Stimulated activated CD8-positive, alpha-beta memory T cell treated with anti-CD3 and anti-CD28 coated beads, Interleukin-12 subunit alpha, Interleukin-12 subunit beta, amount 100 ng/mL, for 24 hours (primary cell): ENCODE measurements around the gene STEAP1.
"Not testable (repeated sequence)": the region's sequence is repeated elsewhere in the genome, so short reads cannot be mapped to it uniquely, and the experiment has no call there.

ENCODE experiments used
- DNase-seq: peaks from one replicate; pipeline ENCODE4 v3.0.0-alpha.2; 2020; ENCODE audit errors: extremely low read depth

The STEAP1 gene

DNA sequence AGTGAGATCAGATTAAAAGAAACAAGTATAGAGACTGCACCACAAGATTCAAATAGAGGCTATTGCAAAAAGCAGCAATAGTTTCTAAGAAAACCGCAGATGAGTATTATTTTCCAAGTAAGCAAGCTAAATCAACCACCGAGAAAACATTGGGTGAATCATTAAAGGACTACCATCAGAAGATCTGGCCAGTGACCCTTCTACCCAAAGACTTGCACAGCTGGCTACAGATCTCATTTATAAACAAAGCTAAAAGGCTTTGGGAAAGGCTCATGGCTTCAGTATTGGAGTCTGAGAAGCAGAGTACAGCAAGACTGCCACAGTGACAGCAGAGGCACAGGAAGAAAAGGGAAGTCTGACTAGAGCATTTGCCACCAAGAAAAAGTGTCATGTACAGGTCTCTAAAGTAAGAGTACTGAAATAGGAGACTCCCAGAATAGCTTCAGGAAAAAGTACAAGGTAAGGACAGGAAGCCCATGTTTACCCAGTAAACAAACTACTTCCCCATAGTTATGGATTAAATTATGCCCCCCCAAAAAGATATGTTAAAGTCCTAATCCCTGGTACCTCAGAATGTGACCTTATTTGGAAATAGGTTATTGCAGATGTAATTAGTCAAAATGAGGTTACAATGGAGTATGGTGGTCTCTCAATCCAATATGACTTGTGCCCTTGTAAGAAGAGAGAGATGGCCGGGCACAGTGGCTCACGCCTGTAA is 19.0 kb downstream of the STEAP1 start:
- DNase-seq: no peak

GRCh38 chr7:90175667-90176066 is 21.4 kb downstream of the STEAP1 start:
- DNase-seq: no peak

DNA sequence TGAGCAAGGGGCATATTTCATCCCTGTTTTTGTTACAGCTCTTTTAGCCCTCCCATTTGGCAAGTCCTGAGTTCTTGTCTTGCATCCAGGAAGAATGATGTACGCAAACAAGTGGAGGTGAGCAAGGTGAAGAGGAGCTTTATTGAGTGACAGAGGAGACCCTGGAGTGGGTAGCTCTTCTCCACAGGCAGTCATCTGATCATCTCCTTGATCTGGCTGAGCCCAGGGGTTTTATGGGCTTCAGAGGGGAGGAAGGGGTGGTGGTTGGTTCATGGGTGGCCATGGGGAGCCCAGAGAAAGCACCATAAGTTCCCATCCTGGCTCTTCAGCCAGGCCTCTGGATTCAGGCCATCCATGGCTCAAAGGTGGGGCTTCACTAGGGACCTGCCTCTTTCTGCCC is 21.9 kb downstream of the STEAP1 start:
- DNase-seq: no peak

DNA sequence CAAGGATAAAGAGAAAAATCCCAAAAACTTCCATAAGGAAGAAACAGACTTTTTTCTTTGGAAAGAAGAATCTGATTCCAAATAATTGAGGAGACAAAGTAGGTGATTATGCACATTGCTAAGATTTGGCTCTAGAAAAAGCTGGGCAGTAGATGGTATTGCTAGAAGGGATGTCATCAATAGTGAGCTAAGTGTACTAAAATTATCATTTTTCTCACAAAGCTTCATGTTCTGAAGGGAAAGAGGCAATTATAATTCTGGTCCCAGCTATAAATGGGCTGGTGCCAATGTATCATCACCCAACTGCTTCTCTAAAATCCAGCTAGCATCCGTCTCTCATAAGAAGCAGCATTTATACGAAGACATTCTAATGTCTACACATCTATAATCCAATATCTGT is 23.9 kb downstream of the STEAP1 start:
- DNase-seq: no peak

DNA sequence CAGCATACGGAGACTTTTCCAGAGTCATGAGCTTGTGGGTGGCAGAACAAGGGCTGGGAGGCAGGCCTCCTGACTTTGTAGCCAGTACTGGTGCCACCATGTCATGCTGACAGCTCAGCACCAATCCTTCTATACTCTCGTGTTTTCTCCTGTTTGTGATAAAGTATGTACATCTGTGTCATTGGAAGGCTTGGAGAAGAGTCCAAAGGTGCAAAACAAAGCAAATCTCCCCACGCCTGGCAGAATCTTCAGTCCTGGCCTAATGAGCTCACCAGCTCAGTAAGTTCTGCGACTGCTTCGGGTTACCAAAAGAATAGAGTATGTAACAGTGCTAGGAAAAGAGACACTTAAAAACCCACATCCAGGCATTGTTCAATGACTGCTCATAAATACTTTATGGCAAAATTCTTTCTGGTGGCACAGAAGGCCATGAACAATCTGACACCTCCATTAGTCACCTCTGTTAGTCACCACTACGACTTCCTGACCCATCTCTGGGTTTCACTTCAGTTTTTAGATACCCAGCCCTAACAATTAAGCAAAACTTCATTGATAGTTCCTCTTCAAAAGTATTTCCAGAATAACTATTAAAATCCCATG is 24.5 kb downstream of the STEAP1 start:
- DNase-seq: no peak

DNA sequence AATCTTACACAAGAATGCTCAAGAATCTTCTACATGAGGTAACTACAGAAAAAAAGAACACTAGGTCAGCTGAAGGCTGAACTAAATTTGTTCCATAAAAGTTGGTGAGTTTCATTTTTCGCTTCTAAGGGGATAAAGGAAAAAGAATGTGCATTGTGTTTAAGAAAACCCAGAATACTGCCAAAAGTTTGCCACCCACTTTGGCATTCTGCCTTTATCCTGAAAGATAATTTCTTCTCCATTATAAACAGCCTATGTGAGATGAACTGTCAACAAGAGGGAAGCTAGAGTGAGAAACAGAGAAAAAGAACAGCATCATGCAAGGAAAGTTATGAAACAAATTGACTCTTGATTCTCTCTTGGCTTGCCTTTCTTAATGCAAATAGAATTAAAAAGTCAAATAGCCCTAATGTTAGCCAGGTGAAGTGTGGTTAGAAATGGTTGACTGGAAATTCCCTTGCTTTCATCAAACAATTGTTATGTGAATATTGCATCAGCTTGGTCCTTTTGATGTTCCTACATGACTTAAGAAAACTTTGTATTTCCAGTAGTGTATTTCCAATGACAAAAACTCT is 25.8 kb downstream of the STEAP1 start:
- no peak for DNase-seq

GRCh38 chr7:90180649-90181048 is 26.4 kb downstream of the STEAP1 start:
- no peak for DNase-seq

DNA sequence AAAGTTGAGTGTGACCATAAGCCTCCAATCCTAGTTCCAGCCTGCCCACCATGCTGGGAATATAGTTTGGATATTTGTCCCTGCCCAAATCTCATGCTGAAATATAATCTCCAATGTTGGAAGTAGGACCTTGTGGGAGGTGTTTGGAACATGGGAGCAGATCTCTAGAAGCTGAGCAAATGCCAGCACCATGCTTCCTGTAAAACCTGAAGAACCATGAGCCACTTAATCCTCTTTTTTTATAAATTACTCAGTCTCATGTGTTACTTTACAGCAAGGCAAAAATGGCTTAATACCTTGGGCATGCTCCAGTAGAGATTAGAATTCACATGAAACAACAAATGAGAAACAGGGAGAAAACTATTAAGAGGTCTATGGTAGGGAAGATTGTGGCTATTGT is 27.2 kb downstream of the STEAP1 start:
- no peak for DNase-seq

- DNase-seq: not testable (repeated sequence)
These were observed 32.0 kb downstream of the STEAP1 start for GRCh38 chr7:90186290-90186689.

DNA sequence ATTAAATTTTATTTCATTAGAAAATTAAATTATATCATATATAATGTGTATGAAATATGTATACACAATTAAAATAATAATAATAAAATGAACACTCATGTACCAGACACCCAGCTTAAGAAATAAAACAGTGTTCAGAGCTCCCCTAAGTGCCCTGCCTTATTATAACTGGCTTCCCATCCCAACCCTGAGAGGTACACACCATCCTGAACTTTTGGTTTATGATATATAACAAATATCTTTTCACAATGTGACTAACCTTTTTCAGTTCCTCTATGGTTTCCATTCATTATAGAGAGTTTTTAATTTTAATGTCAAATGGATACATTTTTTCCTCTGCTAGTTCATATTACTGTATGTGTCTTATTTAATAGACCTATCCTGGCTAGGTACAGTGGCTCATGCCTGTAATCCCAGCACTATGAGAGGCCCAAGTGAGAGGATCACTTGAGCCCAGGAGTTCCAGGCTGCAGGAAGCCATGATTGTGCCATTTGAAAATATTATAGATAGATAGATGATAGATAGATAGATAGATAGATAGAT is 33.3 kb downstream of the STEAP1 start:
- no peak for DNase-seq

DNA sequence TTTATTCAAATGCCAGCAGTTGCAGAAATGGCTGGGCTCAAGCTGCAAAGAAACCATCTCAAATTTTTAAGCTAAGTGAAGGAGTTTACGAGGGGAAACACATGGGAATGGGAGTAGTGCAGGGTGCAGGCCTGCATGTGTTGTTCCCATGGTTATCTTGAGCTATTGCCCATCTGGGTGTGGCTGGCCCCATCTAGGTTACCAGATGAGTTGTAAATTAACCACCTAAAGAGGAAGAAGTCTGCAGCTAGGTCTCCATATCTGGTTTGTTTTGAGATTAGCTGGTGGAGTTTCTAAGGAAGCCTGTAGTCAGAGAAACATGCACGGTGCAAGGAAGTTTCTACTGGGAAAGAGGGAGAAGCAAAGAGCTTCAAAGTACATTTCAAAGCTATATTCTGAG is 34.0 kb downstream of the STEAP1 start:
- DNase-seq: no peak

DNA sequence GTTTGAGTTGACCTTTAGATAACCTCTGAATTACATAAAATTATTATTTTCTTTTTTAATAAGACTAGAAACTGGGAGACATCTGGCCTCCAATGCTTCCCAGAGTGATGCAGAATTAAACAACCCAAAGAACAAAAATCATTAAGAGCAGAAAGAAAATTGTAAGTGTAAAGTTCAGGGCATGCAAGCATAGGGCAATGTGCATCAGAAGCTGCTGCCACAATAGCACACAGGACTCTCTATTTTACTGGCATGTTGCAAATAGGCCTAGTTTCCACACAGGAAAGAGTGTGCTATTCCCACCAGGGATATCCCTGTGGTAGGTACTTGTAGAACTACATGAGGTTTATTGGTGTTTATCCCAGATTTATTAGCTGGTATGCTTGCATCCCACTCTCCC is 36.7 kb downstream of the STEAP1 start:
- DNase-seq: no peak

- no peak for DNase-seq
These were observed 37.4 kb downstream of the STEAP1 start for GRCh38 chr7:90191648-90192047.

GRCh38 chr7:90192876-90193750 is 38.8 kb downstream of the STEAP1 start:
- DNase-seq: no peak

DNA sequence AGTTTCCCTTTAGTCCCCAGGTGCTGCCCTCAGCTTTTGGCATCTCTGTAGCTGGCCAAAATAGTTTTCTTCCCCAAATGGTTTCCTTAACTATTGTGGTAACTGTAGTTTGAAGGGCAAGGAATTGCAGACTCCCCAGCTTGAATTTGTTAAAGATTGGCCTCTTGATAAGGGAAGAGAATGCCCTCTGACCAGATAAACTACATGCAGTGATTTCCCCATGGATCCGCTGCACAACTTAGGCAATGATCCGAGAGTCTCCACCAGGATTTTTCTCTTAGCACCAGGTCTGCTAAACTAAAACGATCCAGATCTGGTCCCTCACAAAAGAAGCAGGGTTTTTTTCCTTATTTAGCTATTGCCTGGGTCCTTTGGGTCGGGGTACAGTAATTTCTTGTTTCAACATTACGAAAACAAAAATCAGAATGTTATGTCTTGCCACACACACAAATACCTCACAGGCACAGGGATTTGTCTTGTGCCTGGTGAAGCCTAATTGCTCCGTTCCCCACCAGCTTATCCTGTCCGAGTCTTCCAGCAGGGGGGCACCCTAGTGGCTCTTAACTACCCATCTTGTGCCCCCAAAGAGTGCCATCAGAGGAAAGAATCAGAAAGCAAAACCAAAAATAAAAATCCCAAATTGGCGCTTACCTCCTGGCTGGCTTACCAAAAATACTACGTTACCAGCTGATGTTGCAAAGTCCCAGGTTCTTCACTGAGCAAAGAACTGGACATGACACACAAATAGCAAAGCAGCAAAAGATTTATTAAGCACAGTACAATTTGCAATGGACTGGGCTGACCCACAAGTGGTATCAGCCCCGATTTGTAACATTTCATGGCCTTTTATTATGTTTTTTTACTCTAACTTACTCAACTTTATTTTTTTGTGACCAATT is 40.9 kb downstream of the STEAP1 start:
- no peak for DNase-seq

DNA sequence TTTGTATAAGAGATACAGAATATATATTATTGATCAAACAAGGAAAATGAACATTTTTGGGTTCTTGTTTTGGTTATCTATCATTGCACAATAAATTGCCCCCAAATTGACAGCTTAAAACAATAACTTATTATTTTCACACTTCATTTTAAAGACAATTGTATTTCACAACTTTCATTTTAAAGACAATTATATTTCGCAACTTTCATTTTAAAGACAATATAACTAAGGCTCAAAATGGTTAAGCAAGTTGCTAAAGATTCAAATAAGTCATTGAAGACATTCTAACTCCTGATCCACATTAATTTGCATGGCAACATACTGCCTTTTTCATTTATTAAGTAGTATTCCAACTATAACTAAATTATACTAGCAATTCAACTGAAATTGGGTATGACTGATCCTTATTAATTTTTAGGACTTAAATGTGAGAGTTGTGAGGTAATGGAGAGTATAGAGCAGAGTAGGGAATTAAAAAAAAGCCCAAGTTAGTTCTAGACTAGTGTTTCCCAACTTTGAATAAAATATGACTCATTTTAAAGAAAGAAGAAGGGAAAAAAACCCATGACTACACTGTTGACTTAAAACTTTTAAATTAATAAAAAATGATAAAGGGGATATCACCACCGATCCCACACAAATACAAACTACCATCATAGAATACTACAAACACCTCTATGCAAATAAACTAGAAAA is 47.4 kb downstream of the STEAP1 start:
- DNase-seq: no peak

DNA sequence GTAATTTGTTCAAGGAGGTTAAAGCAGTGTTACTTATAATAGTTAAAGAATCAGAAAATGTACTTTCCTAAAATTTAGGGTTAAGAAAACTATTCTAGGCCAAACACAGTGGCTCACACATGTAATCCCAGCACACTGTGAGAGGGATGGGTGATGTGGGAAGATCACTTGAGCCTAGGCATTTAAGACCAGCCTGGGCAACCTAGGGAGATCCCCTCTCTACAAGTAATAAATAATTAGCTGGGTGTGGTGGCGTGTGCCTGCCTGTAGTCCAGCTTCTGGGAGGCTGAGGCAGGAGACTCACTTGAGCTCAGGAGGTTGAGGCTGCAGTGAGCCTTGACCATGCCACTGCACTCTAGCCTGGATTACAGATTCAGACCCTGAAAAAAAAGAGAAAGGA is 53.7 kb downstream of the STEAP1 start:
- DNase-seq: no peak

GRCh38 chr7:90209776-90210175 is 55.5 kb downstream of the STEAP1 start:
- no peak for DNase-seq

- DNase-seq: no peak
These were observed 56.2 kb downstream of the STEAP1 start for GRCh38 chr7:90210475-90210874.

DNA sequence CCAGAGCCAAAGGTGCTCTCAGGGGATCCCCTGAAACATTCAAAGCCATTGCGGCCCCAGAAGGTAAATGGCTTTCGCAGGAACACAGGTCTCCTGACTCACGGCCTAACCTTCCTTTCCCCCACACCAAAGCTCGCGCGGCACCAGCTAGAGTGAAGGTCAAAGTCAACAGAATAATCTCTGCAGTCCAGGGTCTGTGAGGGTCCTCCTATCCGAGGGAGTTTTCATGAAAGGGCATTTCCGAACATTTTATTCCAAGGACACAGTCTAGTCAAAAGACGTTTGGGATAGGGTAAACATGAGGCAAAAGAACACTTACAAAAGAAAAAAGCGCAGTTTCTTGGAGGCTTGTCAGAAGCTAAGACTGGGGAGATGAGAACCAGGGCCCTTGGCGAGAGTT is 56.7 kb downstream of the STEAP1 start:
- no peak for DNase-seq
